Breast epithelium (tissue), 3 donors: ENCODE measurements around the gene TOB2.

ENCODE experiments used
- CTCF ChIP-seq, 3 donors: fragments of 450-650 bp; IDR thresholded peaks; one replicate each; pipeline ENCODE4 v1.5.1; 2016 to 2017; ENCODE audit warnings: antibody characterized with exemption in 3 of 3, mild to moderate bottlenecking in 3 of 3, moderate library complexity in 3 of 3
- POLR2A ChIP-seq: fragments of 450-650 bp; IDR thresholded peaks from one replicate; pipeline ENCODE4 v1.6.1; 2016; ENCODE audit warnings: antibody characterized with exemption, mild to moderate bottlenecking, moderate library complexity

- TF ChIP-seq CTCF (IDR thresholded peaks at IDR 0.05) (no peak), POLR2A (no peak)
Observed at GRCh38 chr22:41471568-41471967, 25.0 kb upstream of the TOB2 start.
